Esophagus muscularis mucosa (tissue), 4 donors: ENCODE data around the gene SRSF4.

ENCODE experiments used
- CTCF ChIP-seq, 3 experiments: fragments of 200-600 bp in 2 of 3; fragments of 450-650 bp in 1 of 3; sonication (generic) in 2 of 3; IDR thresholded peaks; one replicate each; pipeline ENCODE4 v1.5.1; 2017 to 2019; ENCODE audit warnings: antibody characterized with exemption in 3 of 3, mild to moderate bottlenecking in 2 of 3, moderate library complexity in 1 of 3
- EP300 ChIP-seq: sonication (generic); formaldehyde crosslinking; IDR thresholded peaks from one replicate; pipeline ENCODE4 v1.6.1; 2017; ENCODE audit warnings: antibody characterized with exemption
- POLR2AphosphoS5 ChIP-seq, 2 donors: sonication (generic); formaldehyde crosslinking; IDR thresholded peaks; one replicate each; pipeline ENCODE4 v1.6.1; 2017; ENCODE audit warnings: antibody characterized with exemption in 2 of 2

DNA sequence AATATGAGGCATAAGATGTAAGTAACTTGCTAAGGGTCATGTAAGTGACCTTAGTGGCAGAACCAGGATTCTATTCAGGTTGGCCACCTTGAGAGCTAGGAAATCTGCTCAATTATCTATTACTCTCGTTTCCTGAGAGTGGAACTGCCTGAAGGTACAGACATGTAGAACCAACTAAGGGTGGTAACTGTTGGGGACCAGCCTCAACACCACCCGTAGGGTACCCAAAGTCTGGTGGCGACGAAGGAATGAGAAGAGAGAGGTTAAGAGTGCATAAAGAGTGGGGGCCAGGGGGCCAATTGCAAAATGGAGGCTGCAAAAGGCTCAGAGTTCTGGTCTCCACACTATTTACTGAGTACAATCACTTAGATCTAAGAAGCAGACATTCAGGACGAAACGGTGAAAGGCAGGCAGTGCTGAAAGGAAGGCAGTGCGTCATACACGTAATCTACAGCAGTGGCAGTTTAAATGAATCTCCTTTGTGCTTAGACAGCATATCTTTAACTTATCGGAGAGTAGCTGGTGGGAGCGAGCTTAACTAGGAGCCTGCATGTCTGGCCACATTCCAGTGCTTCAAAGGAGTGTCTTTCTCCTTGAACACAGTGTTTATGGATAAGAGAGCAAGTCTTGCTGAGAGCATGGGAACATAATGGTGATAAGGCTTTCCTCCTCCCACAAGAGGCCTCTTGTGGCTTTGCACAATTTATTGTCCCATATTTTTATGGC lies 25.0 kb downstream of the SRSF4 start:
- no peak for TF ChIP-seq POLR2AphosphoS5 (IDR thresholded peaks at IDR 0.05)
- TF ChIP-seq EP300: no peak
- TF ChIP-seq CTCF (IDR thresholded peaks at IDR 0.05): no peak
